Kidney capillary endothelial cell (primary cell): ENCODE measurements around the gene MRTFA.

Experiments used
- DNase-seq: peaks from one replicate; pipeline ENCODE4 v3.0.0-alpha.2; 2018; ENCODE audit warnings: low spot score

Gene MRTFA

DNA sequence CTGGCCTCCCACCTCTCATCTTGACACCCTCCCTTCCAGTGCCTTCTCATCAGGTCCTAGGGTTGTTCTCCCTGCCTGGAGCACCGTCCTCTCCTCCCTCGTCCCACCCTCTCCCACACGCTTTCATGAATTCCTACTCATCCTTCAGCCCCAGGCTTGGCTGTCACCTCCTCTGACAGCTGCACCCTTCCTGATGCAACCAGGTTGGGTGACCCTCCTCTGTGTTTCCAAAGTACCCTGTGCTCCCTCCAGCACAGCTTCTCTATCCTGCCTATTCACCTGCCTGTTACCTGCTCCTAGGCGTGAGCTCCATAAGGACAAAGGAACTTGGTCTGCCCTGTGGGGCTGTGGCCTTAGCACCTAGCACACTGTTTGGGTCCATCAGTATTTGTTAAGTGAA lies 207.7 kb downstream of the MRTFA start:
- DNase-seq, result no peak

DNA sequence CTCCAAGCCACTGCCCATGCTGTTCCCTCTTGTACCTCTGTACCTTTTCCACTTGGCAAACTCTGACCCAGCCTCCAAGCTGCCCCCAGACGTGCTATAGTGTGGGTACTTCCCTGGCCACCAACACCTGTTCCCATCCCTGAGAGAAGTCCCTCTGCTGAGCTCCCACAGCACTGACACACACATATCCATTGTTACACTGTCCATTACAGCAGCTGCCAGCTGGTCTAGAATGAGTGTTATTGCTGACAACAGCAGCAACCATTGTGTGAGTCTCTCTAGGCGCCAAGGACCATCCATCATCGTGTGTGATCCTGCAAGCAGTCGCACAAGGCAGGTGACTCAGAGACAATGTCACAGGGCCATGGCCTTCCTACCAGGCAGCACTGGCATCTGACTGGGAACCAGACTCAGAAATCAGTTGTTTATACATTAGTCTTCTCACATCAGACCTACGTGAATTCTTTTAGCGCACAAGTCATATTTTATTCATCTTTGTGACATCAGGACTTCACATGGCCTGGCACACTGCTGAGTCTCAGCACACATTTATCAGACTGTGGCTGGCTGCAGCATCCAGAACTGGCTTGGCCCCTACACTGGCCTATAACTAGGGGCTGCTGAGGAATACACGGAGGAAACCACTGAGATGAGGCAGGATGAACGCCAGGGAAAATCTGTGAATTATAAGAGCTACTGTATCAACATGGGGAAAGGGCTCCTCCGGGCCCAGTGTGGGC lies 209.8 kb downstream of the MRTFA start:
- peak; percentile 95 for DNase-seq

DNA sequence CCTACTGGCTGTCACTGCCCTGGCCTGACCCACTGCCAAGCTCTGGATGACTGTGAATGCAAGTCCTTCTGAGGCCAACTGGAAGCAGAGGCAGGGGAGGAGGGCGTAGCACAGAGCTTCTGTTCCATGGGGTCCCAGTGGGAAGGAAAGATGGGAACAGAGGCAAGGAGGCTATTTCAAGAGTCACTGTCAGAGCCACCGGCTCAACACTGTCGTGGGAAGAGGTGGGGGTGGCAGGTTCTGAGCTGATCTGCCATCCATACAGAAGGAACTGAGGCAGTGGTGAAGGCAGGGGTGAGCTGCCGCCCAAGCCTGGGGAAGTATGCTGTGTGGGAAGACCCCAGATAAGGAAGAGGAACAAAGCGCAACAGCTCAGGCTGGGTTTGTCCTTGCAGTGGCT lies 211.4 kb downstream of the MRTFA start:
- DNase-seq, result no peak

DNA sequence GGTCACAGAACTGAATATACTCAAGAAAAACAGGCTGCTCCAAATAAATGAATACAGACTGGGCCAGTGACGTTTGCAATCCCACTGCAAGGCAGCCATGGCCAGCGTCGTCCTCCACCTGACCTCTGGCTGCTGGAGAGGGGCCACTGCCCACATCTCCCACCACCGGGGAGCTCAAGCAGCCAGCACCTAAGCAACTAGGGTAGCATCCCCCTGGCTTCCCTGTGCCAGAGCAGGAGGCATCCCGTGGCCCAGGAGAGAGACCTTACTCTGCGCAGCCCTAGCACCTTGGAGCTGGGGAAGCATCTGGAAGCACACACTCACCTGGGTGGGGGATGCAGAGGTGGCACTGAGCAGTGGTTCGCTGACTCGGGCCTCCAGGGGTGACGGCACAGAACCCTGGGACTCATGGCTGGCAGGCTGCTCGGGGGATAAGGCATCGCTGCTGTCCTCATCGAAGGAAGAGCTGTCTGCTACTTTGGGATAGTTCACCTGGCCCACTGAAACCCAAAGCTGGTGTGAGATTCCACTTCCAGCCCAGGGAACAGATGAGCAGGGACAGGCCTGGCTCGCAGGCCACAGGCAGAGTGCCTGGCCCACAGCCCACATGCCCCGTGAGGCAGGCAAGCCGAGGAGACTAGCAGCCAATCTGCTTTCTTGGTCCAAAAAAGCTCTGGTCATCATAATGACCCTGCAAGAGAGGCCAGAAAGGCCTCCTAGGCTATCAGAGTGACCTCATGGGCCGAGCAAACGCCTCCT lies 212.5 kb downstream of the MRTFA start:
- DNase-seq, result no peak

DNA sequence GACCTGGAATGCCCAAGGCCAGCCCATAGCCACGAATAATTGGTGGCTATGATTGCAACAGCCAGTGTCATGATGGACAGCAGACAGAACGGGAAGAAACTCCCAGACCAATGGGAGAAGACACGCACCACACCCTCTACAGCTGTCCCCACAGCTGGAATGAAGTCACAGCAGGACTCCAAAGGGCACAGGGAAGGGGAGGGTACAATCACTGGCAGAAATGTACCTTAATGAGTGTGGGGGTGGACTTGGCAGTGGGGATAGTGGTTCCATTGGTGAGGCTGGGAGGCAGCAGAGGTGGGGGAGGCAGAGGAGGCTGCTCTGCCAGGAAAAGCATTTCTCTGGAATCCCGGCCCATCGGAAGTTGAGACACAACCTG lies 213.2 kb downstream of the MRTFA start:
- DNase-seq, result no peak

DNA sequence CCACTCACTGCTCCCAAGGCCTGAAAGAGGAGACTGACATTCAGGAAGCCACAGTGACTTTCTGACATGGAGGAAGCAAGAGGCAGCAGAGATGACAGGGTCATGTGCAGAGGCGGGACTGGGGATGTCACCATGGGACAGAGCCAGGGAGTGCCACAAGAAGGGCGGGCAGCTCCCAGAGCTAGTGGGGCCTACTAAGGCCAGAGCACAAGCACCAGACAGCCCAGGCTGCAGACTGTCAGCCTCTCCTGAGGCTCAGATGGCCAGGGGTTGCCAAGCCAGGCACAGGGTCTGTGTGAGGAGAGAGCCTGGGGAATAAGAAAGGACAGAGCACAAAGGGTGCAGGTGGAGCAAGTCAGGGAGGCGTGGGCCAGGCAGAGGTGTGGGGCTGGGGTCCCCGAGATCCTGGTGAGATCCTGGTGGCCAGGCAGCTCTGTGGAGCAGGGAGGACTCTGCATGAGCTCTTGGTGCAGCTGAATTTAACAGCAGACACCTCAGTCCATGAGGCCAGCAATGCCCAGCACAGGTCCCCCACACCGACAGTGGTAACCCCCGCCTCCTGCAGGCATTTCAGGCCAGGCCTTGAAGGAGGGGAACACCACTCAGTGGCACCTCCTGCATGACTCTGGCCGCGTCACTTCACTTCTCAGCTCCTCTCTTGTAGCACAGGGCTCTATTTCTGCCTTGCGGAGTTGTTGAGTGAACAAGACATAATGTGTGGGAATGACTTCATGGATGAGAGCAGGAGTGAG lies 213.8 kb downstream of the MRTFA start:
- no peak for DNase-seq

DNA sequence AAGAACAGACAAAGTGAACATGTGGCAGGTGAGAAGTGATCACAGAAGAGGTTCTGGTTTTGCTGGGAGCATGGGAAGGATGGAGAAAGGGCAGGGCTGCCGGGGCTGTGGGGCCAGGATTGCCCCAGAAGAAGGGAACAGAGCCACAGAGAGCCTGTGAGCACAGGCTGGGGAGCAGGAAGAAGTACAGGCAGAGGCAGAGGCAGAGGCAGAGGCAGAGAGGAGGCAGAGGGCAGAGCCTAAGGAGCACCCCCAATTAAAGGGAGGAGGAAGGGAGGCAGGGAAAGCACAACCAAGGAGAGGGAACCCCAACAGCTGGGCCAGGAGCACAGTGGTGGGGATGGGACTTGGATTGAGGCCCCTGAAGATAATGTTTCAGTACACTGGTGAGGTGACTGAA lies 214.6 kb downstream of the MRTFA start:
- DNase-seq, result no peak

DNA sequence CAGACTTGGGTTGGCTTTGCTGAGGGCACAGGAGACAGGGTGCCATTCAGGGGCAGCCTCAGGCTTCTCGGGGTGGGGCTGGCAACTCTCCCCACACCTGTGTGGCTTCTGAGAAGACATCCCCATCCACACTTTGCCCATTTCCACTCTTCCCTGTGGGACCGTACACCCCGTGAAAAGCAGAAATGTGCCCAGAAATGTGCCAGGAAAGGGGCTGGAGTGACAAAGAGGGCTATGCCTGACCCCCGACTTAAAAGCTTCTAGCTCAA lies 215.5 kb downstream of the MRTFA start:
- no peak for DNase-seq

DNA sequence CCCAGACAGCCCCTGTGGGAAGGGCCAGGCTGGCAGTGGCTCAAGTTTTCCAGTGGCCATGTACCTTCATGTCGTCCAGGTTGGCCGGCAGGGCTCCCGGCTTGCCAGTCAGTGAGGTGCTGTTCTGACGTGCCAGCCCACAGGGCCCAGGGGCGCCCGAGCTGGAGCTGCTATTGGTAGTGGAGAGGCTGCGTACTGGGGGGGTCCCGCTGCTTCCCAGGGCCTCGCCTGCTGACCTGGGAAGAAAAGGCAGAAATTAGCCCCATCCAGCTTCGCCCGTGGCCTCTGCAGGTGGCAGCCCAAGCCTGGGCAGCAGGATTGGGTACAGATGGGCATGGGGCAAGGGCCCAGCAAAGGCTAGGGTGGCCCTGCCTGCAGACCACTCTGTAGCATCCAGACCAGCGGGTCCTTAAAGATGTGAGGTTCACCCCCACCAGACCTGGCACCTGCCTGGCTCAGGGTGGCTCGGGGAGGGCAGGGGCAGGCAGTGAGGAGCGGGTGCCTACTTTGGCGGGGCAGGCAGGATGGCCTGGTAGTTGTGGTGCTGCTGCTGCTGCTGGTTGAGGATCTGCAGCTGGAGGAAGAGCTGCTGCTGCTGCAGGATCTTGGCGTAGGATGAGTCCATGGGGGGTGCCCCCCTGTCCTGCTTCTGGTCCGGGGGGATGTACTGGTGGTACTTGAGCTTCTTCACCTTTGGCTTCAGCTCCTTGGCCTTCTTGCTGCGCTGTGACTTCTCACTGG lies 216.0 kb downstream of the MRTFA start:
- no peak for DNase-seq

DNA sequence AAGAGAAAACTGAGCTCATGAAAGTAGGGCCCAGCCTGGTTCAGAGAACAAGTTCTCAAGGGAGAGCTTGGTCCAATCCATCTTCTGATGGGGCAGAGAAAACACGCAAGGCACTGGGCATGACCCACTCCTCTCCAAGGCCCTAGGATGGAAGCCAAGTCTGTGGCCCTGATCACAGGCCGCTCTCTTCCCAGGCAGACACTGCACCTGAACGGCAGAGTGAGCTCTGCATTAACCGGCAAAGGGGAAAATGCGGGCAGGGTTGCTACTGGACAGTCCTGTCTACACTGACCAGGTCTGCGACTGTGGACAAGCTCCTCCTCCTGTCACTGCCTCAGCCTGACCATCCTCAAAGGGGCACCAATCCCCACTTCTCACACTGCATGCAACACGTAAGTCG lies 216.8 kb downstream of the MRTFA start:
- DNase-seq, result no peak

DNA sequence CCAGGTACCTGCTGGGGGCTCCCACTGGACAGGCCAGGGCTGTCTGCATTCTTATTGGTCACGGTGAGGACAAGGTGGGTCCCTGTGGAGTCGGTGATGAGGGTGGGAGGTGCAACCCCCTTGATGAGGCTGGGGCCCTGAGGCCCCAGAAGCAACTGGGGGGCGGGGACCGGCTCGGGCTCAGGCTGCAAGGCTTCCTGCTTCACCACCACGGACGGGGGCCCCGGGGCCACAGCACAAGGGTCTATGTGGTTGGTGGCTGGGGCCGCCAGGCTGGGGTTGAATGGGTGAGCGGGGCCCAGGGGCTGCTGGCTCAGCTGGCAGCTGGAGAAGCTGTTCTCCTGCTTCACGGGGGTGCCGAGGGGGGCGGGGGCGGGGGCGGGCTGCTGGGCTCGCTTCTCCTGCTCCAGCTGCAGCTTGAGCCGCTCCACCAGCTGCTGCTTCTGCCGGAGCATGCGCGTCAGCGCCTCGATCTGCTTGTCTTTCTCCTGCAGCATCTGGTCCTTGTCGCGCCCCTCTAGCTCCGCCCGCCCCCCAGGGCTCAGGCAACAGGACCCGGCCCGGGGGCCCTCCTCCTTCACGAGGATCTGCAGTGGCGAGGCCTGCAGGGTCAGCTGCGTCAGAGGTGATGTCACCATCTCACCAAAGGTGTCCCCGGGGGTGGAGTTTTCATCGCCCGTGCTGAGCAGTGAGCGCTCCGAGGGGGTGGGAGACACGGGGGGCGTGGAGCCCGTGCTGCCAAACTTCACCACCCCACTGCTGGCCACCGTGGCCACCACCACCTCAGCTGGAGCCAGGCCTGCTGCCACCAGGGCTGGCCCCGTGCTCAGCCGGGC lies 217.9 kb downstream of the MRTFA start:
- no peak for DNase-seq

DNA sequence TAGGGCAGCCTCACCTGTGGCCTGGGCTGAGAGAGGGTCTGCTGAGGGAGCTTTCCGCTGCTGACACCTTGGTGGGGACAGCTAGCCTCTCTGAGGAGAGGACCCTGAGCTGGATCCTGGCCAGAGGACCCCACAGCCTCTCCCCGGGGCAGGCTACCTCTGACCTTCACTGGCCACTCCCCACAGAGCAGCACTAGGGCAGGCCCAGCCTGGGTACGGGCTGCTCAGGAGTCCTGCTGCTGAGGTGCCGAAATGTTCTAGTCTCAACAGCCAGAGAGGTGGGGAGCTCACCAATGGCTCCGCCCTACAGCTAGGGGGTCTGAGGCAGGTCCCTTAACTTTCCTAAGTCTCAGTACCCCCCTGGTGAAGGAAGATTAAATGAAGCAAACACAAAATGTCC lies 218.6 kb downstream of the MRTFA start:
- DNase-seq, result no peak

DNA sequence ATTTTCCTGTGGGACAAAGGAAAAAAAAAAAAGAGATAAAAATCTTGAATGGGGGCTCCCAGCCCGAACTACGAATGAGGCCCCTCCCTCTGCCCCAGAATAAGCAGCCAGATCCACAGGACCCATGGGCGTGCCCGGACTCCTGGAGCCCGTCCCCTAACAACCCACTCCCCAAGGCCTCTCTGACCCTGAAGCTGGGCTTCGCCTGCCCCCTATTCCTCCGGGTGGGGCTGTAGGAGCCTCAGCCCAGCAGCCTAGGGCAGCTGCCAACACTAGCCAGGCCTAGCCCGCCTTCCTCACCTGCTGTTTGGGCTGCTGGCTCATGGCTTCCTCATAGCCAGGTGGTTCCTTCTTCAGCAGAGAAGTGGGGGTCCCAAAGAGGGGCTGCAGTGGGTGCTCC lies 219.5 kb downstream of the MRTFA start:
- no peak for DNase-seq

DNA sequence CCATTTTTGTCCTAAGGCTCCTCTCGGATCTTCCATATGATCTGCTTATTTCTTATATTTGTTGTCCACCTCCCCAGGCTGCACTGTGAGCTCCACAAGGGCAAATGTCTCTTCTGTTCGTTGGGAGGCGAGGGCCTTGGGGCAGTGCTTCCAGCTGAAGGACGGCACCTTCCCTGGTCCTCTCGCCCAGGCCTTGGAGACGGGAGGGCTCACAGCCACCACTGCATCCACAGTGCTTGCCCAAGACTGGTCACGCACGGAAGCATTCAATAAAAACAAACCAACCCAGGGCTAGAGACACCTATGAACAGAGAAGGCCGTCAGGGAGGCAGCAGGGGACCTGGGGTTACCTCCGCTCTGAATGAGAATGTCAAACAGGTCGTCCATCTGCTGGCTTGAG lies 219.9 kb downstream of the MRTFA start:
- no peak for DNase-seq

DNA sequence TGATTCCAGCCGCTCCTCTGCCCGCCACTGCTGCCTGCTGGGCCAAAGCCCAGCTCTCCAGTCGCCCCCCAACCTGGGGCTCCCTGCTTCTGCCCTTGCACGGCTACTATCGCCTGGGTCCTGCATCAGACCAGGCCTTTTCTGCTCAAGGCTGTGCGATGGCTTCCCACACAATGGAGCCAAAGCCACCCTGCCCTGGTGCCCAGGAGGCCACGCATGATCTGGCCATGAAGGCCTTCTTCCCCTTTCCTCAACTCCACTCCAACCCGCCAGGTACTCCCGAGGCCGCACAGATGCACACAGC lies 220.3 kb downstream of the MRTFA start:
- no peak for DNase-seq

DNA sequence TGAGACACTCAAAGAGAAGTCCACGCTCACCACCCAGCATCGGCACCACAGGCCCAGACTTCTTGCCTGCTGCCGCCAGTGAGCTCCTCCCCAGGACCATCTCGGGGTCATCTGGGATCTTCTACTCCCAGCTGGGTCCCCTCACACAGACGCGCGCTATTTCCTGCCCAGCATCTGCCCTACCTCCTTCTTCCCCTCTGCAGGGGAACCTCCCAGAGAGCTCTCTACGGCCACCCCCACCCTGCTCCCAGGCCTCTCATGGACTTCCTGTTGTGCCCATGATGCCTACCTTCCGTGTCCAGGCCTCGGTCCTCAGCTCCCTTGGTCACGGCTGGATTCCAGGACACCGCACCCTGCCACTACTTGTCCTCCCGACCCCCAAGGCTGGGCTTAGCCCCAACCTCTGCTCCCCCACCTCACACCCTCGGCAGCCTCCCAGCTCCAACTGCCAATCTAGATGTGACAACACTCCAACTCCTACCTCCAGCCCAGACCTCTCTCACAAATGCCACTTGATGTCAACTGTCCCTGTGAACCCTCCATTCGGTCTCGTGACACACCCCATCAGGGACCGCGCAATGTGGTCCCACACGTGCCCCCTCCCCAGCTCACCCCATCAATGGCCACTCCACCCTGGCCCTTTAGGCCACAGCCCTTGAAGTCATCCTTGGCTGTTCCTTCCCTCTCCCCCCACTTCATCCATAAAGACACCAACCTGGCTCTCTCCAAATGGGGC lies 220.8 kb downstream of the MRTFA start:
- no peak for DNase-seq

DNA sequence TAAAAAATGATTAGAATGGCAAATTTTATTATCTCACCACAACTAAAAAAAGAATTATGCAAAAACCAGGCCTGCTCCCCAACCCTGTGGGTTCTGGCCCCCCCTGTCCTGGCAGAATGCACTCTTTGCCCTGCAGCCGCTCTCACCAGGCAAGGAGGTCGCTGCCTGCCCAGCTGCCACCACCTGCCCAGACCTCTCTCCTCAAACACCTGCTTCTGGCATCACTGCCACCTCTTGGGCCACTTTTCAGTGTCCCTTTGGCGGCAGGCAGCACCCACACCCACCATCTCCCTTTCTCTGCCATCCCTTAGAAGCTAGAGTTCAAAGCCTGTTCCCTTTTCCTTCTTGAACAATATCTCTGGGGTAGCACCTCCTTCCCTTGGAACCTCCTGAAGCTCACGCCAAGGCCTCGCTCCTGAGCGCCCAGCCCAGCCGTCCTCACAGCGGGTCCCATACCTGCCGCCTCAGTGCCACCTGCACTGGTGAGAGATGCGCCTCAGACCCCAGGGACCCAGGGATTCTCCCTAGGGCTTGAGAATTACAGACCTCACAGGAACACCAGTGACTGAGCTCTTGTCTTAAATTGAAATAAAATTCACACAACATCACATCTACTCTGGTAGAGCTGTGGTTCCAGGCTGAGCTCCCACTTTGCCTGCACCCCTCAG lies 221.5 kb downstream of the MRTFA start:
- DNase-seq, result no peak

DNA sequence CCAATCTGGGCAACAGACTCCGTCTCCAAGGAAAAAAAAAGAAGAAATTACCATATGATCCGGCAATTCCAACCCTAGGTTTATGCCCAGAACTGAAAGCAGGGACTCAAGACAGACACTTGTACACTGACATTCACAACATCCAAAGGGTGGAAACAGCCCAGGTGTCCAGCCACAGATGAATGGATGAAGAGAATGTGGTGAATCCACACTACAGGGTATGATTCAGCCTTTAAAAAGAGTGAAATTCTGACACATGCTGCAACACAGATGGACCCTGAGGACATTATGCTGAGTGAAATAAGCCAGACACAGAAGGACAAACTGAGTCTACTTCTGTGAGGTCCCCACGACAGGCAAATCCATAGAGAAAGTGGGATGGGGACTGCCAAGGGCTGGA lies 222.2 kb downstream of the MRTFA start:
- DNase-seq, result no peak

DNA sequence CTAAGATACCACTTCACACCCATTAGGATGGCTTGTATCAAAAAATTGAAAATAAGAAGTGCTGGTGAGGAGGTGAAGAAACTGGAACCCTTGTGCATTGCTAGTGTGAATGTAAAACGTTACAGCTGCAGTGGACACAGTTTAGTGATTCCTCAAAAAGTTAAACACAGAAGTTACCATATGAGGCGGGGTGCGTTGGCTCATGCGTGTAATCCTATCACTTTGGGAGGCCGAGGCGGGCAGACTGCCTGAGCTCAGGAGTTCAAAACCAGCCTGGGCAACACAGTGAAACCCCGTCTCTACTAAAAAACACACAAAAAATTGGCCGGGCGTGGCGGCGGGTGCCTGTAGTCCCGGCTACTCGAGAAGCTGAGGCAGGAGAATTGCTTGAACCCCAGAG lies 222.6 kb downstream of the MRTFA start:
- no peak for DNase-seq

DNA sequence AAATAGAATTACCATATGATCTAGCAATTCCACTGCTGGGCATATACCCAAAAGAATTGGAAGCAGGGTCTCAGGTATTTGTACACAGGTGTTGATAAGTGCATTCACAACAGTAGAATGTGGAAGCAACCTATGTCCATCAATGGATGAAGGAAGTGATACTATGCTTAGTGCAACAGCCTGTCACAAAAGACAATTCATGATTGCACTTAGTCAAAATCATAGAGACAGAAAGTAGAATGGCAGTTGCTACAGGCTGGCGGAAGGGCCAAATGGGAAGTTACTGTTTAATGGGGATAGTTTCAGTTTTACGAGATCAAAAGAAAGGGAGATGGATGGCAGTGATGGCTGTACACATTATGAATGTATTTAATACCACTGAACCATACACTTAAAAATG lies 224.1 kb downstream of the MRTFA start:
- no peak for DNase-seq

DNA sequence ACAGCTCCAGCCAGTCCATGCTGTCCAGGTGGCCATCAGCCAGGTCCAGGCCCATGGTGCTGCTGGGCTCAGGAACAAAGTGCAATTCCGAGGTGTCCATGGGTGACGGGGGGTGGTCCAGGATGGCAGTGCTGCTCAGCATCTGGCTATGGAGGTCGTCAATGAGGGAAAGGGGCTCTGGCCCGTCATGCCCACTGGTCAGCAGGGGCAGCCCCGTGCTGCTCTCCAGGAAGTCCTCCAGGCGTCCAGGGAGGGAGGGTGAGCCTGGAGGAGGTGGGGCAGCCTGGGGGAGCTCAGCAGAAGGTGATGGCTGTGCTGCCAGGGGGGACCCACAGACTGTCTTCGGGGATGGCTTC lies 225.0 kb downstream of the MRTFA start:
- DNase-seq, result no peak
